GM12878 (cell line): Measurements from ENCODE around the gene BCCIP. TPM values are rescaled to one million over a fixed set of nuclear protein-coding genes. Genes with fewer than 3 reads are reported as not detected.

Source experiments
- ATAC-seq: fragments of 200-7000 bp; cut with Tn5 transposase; 3 replicates; pipeline ENCODE4 v1.9.1; 2020; ENCODE audit warnings: mild to moderate bottlenecking, moderate library complexity
- BruUV-seq: library from RNA; stranded (reverse); fragments of 400-500 nt; replicated peaks from 2 replicates; lab custom pipeline; 2021; lab: Mats Ljungman, UMichigan
- CTCF ChIA-PET: fragments of 300-600 bp; sonication (Branson Sonifier 250); formaldehyde crosslinking; extraction: SDS; loops from one replicate; lab custom pipeline; 2021; ENCODE audit warnings: inconsistent platforms; lab: Yijun Ruan, JAX
- POLR2A ChIA-PET: fragments of 350-600 bp; formaldehyde crosslinking; extraction: SDS; loops from one replicate; lab custom pipeline; 2021; ENCODE audit warnings: inconsistent platforms; lab: Charles Lee
- RAD21 ChIA-PET: fragments of 300-600 bp; sonication (Branson Sonifier 250); formaldehyde crosslinking; loops from one replicate; lab custom pipeline; 2023; ENCODE audit warnings: antibody characterized with exemption; ENCODE audit not compliant: unreplicated experiment; lab: Charles Lee
- SMC1A ChIA-PET: fragments of 300-600 bp; sonication (Branson Sonifier 250); formaldehyde crosslinking; loops from one replicate; lab custom pipeline; 2023; ENCODE audit not compliant: unreplicated experiment, uncharacterized antibody; lab: Charles Lee
- DNase-seq: peaks from one replicate; pipeline ENCODE4 v3.0.0-alpha.2; 2011; ENCODE audit warnings: low read depth, low spot score
- FAIRE-seq: peaks from 3 replicates; lab custom pipeline; 2011; peaks lifted over from hg19 to GRCh38; lab: Jason Lieb, UNC
- H2AFZ ChIP-seq: 2 replicates; pipeline ENCODE4 v1.6.0; 2011; ENCODE audit warnings: low read depth, low read length, control low read depth; ENCODE audit not compliant: control insufficient read depth
- H3K27ac ChIP-seq: 2 replicates; pipeline ENCODE4 v1.5.1; 2011; ENCODE audit warnings: control low read depth; ENCODE audit not compliant: control insufficient read depth, insufficient read depth
- H3K27me3 ChIP-seq, 2 experiments: replicated peaks in 1 of 2; 2 replicates each; pipeline versions ENCODE4 v1.6.0 to v1.6.1; 2011; ENCODE audit warnings: low read length in 1 of 2; ENCODE audit not compliant: control insufficient read depth in 2 of 2, insufficient read depth in 2 of 2
- H3K36me3 ChIP-seq, 2 experiments: 2 replicates each; pipeline ENCODE4 v1.5.1; 2011; ENCODE audit warnings: low read length in 1 of 2; ENCODE audit not compliant: control insufficient read depth in 2 of 2, insufficient read depth in 2 of 2
- H3K4me1 ChIP-seq: 2 replicates; pipeline ENCODE4 v1.6.1; 2011; ENCODE audit warnings: mild to moderate bottlenecking, low read length, moderate library complexity, mixed read lengths; ENCODE audit not compliant: control insufficient read depth, insufficient read depth
- H3K4me2 ChIP-seq: 2 replicates; pipeline ENCODE4 v1.6.0; 2011; ENCODE audit warnings: control low read depth; ENCODE audit not compliant: control insufficient read depth, insufficient read depth
- H3K4me3 ChIP-seq: fragments of 200-600 bp; sonication (generic); 2 replicates; pipeline ENCODE4 v1.5.1; 2016
- H3K79me2 ChIP-seq: 2 replicates; pipeline ENCODE4 v1.6.0; 2011; ENCODE audit warnings: low read length; ENCODE audit not compliant: control insufficient read depth, insufficient read depth
- H3K9ac ChIP-seq: 2 replicates; pipeline ENCODE4 v1.8.0; 2011; ENCODE audit warnings: low read length, control low read depth, mixed read lengths; ENCODE audit not compliant: control insufficient read depth, insufficient read depth
- H3K9me3 ChIP-seq: replicated peaks from 3 replicates; pipeline ENCODE4 v1.5.1; 2011; ENCODE audit warnings: mild to moderate bottlenecking, low read length; ENCODE audit not compliant: control insufficient read depth, insufficient read depth
- H4K20me1 ChIP-seq: 2 replicates; pipeline ENCODE4 v1.6.0; 2011; ENCODE audit not compliant: control insufficient read depth, insufficient read depth
- ATF7 ChIP-seq: fragments of 450-650 bp; IDR thresholded peaks from 2 replicates; pipeline ENCODE4 v1.6.1; 2016; ENCODE audit warnings: low read depth, mild to moderate bottlenecking
- BCLAF1 ChIP-seq: fragments of 450-650 bp; IDR thresholded peaks from 2 replicates; pipeline ENCODE4 v1.6.1; 2017; ENCODE audit warnings: antibody characterized with exemption, mild to moderate bottlenecking, moderate library complexity
- FOS ChIP-seq: IDR thresholded peaks from 3 replicates; pipeline ENCODE4 v1.6.1; 2011; ENCODE audit warnings: borderline replicate concordance; ENCODE audit not compliant: insufficient read length; ENCODE audit errors: extremely low read depth
- IKZF2 ChIP-seq, 2 experiments: fragments of 450-650 bp; IDR thresholded peaks; 2 replicates each; pipeline ENCODE4 v1.6.1; 2017; ENCODE audit warnings: mild to moderate bottlenecking in 2 of 2, moderate library complexity in 2 of 2
- KDM1A ChIP-seq: fragments of 200-600 bp; sonication (generic); IDR thresholded peaks from 2 replicates; pipeline ENCODE4 v1.6.1; 2016; ENCODE audit warnings: borderline replicate concordance
- MYC ChIP-seq: IDR thresholded peaks from 2 replicates; pipeline ENCODE4 v1.6.1; 2011; ENCODE audit warnings: mild to moderate bottlenecking, low read length, moderate library complexity, inconsistent platforms; ENCODE audit not compliant: insufficient read depth, insufficient replicate concordance, insufficient read length, severe bottlenecking
- POLR2AphosphoS5 ChIP-seq: IDR thresholded peaks from 2 replicates; pipeline ENCODE4 v1.6.1; 2011; ENCODE audit warnings: mild to moderate bottlenecking, low read length, inconsistent platforms
- POU2F2 ChIP-seq: IDR thresholded peaks from 3 replicates; pipeline ENCODE4 v1.6.1; 2011; ENCODE audit warnings: low read depth, mild to moderate bottlenecking, low read length, borderline replicate concordance
- TCF7 ChIP-seq: IDR thresholded peaks from 2 replicates; pipeline ENCODE4 v1.6.1; 2014; ENCODE audit warnings: antibody characterized with exemption, borderline replicate concordance
- USF1 ChIP-seq: IDR thresholded peaks from 2 replicates; pipeline ENCODE4 v1.6.1; 2011; ENCODE audit warnings: borderline replicate concordance, low read depth, mild to moderate bottlenecking, moderate library complexity, mixed read lengths, low read length; ENCODE audit not compliant: insufficient read depth; ENCODE audit errors: extremely low read length
- WGBS: methylation state at CpG from one replicate; pipeline ENCODE4 v1.1.6; 2016; ENCODE audit warnings: low lambda C conversion rate; ENCODE audit not compliant: insufficient replicate concordance, insufficient coverage; ENCODE audit errors: missing lambda C conversion rate; 5-methylcytosine and 5-hydroxymethylcytosine counted together
- in situ Hi-C: fragments of 300-500 bp; cut with MboI; formaldehyde crosslinking; loops from 9 replicates; pipeline ENCODE4 v1.14.3; 2018; ENCODE audit warnings: mixed read lengths
- intact Hi-C: fragments of 100-400 bp; cut with micrococcal nuclease; formaldehyde crosslinking; loops from one replicate; pipeline ENCODE4 v1.14.2; 2022; ENCODE audit not compliant: unreplicated experiment
- polyA plus RNA-seq, 11 experiments: library from polyadenylated mRNA; depleted of rRNA in 4 of 11; unstranded in 6 of 11; stranded (reverse) in 5 of 11; fragments of >200 nt; fragmentation: Nextera tagmentation in 4 of 11; fragmentation: Illumina TruSeq in 1 of 11; extraction: Ambion mirVana in 4 of 11; extraction: Trizol in 1 of 11; gene quantifications; 1 replicate in 1 of 11; 2 replicates in 10 of 11; pipeline versions ENCODE4 v1.2.1 to v1.2.3, GENCODE V29; 2011 to 2016; ENCODE audit warnings: inconsistent platforms in 2 of 11, missing spikeins in 2 of 11, low read depth in 1 of 11
- total RNA-seq, 4 experiments: library from RNA; depleted of rRNA in 3 of 4; stranded (reverse); fragments of >200 nt in 3 of 4; fragmentation: Illumina TruSeq in 1 of 4; extraction: Trizol in 1 of 4; gene quantifications; 2 replicates each; pipeline versions ENCODE4 v1.2.1 to v1.2.3, GENCODE V29; 2013 to 2021

BCCIP gene
- total and polyA plus RNA-seq, 10 of the 15 experiments (the other 5 are each of a cell fraction or from before 2014, with no cell fraction given) = 61.2 to 225 (median 127) TPM

- Histone ChIP-seq H4K20me1 (no peaks in the 10 kb centered on the region), H3K4me1 (no peaks in the 10 kb centered on the region), H3K79me2 (no peaks in the 10 kb centered on the region), H3K4me2 (no peak overlapping the region), H3K27ac (no peak overlapping the region), H3K27me3 (no peaks in the 10 kb centered on the region), H3K36me3 (peaks cover 0 to 20% of the 10 kb centered on the region in 2 experiments; a peak in 2 of 4 replicates), H3K9ac (no peak overlapping the region), H2AFZ (no peak overlapping the region), H3K4me3 (no peak overlapping the region)
- RAD21 ChIA-PET = no interaction called here
- ATAC-seq = no peak
- POLR2A ChIA-PET = no interaction called here
- BruUV-seq = no TSS peak
- SMC1A ChIA-PET = no interaction called here
- in situ Hi-C loops = no loop called here
- 78% methylated on average over 1 of the region's 1 CpG for WGBS
- no peak for FAIRE-seq
- no peak for DNase-seq
- TF ChIP-seq MYC (no peak), KDM1A (no peak), FOS (no peak), POLR2AphosphoS5 (no peak), IKZF2 (IDR thresholded peaks at IDR 0.05) (no peak), POU2F2 (no peak), ATF7 (no peak), TCF7 (no peak)
- TF ChIP-seq, all 136 proteins: peak for 0
- no peaks in the 10 kb centered on the region for H3K9me3 ChIP-seq
- CTCF ChIA-PET = no interaction called here
- intact Hi-C loops = no loop called here
These were observed 11.1 kb upstream of the BCCIP start for GRCh38 chr10:125812128-125812750.

DNA sequence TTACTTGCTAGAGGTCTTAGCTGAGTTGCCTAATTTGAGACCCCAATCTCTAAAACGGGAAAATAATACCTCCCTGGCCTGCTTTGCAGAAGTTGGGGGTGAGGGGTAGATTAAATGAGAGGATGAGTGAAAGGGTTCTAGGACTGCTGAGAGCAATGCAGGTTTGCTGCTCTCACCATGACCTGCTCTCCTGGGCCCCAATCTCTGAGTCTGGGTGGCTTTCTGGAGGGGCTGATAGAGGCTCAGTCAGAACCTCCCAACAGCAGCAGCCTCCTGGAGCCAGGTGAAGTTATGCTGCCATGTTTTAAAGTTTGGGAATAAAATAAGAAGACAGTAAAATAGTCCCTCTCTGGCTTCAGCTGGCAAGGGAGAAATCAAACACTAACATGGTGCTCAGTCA lies 7.6 kb upstream of the BCCIP start:
- no TSS peak for BruUV-seq
- Histone ChIP-seq H3K4me3 (no peak overlapping the region), H3K27ac (no peak overlapping the region), H3K9me3 (no peaks in the 10 kb centered on the region), H2AFZ (no peak overlapping the region), H3K79me2 (peaks cover 6% of the 10 kb centered on the region), H3K36me3 (peaks cover 0 to 10% of the 10 kb centered on the region in 2 experiments; a peak in 1 of 4 replicates), H3K4me2 (no peak overlapping the region), H3K27me3 (no peaks in the 10 kb centered on the region), H4K20me1 (no peaks in the 10 kb centered on the region), H3K4me1 (no peaks in the 10 kb centered on the region), H3K9ac (no peak overlapping the region)
- WGBS = 44% methylated on average over 1 of the region's 1 CpG
- no peak for DNase-seq
- in situ Hi-C loops = no loop called here
- no peak for FAIRE-seq
- ChIA-PET CTCF (no interaction called here), POLR2A (interaction anchor here (0.5 kb wide), 1 partner anchor 88 kb away, joined by 5 read pairs; no protein-coding TSS in a partner anchor), RAD21 (no interaction called here), SMC1A (no interaction called here)
- ATAC-seq = no peak
- intact Hi-C loops = no loop called here
- no peak for TF ChIP-seq USF1
- no peak for TF ChIP-seq POLR2AphosphoS5
- no peak for TF ChIP-seq BCLAF1
